Stimulated activated CD4-positive, alpha-beta T cell treated with anti-CD3 and anti-CD28 coated beads, Interleukin-1b, Interleukin-23, amount 100 ng/mL, for 1 hour (primary cell): ENCODE measurements around the gene PMS2.
A peak's percentile ranks its signal among the peaks of the same experiment; 100 is the strongest.
"Not testable (repeated sequence)": the region's sequence is repeated elsewhere in the genome, so short reads cannot be mapped to it uniquely, and the experiment has no call there.

ENCODE experiments used
- DNase-seq, 2 donors: peaks; one replicate each; pipeline ENCODE4 v3.0.0-alpha.2; 2020; ENCODE audit warnings: low read depth in 2 of 2

PMS2 gene

GRCh38 chr7:6008668-6009611 lies at the start of gene PMS2, which contains the start of gene AIMP2:
Gene PMS2, minus strand, starts transcription at chr7:6009049. Its CDS starts 30 bp downstream, at chr7:6009019.
Gene AIMP2, plus strand, starts transcription at chr7:6009272. Its CDS starts 92 bp downstream, at chr7:6009364.
- DNase-seq, result peak; percentile 81 to 90

GRCh38 chr7:6057316-6058129 lies 48.7 kb upstream of the PMS2 start:
- no peak for DNase-seq

- DNase-seq, result no peak
These were observed 47.8 kb upstream of the PMS2 start for GRCh38 chr7:6056616-6057015.

- DNase-seq, result not testable (repeated sequence)
These were observed 42.3 kb upstream of the PMS2 start for GRCh38 chr7:6051185-6051584.

- DNase-seq, result no peak
These were observed 40.9 kb upstream of the PMS2 start for GRCh38 chr7:6049780-6050179.

- DNase-seq, result no peak
These were observed 26.8 kb upstream of the PMS2 start for GRCh38 chr7:6035686-6036085.

GRCh38 chr7:6035165-6035564 lies 26.3 kb upstream of the PMS2 start:
- no peak for DNase-seq

- no peak for DNase-seq
These were observed 23.8 kb upstream of the PMS2 start for GRCh38 chr7:6032641-6033040.

- DNase-seq, result no peak
These were observed 23.3 kb upstream of the PMS2 start for GRCh38 chr7:6032167-6032566.

- no peak for DNase-seq
These were observed 22.7 kb upstream of the PMS2 start for GRCh38 chr7:6031567-6031966.

- DNase-seq, result no peak
These were observed 22.1 kb upstream of the PMS2 start, which contains the start of gene ANKRD61 for GRCh38 chr7:6030988-6031387. Gene ANKRD61, plus strand, starts transcription at chr7:6031376. Its CDS starts 0 bp downstream, at chr7:6031376.

GRCh38 chr7:6028563-6028962 lies 19.7 kb upstream of the PMS2 start:
- DNase-seq, result no peak

- no peak for DNase-seq
These were observed 19.0 kb upstream of the PMS2 start for GRCh38 chr7:6027806-6028365.

- no peak for DNase-seq
These were observed 18.0 kb upstream of the PMS2 start for GRCh38 chr7:6026820-6027311.

GRCh38 chr7:6026011-6026819 lies 17.4 kb upstream of the PMS2 start:
- peak; percentile 24 to 28 for DNase-seq

- no peak for DNase-seq
These were observed 15.2 kb upstream of the PMS2 start for GRCh38 chr7:6023974-6024435.

GRCh38 chr7:6022707-6023106 lies 13.9 kb upstream of the PMS2 start:
- no peak for DNase-seq

- no peak for DNase-seq
These were observed 11.8 kb upstream of the PMS2 start for GRCh38 chr7:6020371-6021286.

GRCh38 chr7:6016653-6016966 lies 7.8 kb upstream of the PMS2 start:
- DNase-seq, result no peak
